Subcutaneous adipose tissue (tissue), 4 donors: Measurements from ENCODE around the gene SLC10A1. TPM values are rescaled to one million over a fixed set of nuclear protein-coding genes. Genes with fewer than 3 reads are reported as not detected.

Source experiments
- CTCF ChIP-seq: fragments of 450-650 bp; IDR thresholded peaks from one replicate; pipeline ENCODE4 v1.5.1; 2016; ENCODE audit warnings: low read depth, mild to moderate bottlenecking, control low read depth, antibody characterized with exemption, moderate library complexity
- total RNA-seq, 4 donors: library from RNA; depleted of rRNA; stranded (reverse); fragments of >200 nt; gene quantifications; one replicate each; pipeline ENCODE4 v1.1.0, GENCODE V29; 2016

Gene SLC10A1
- total RNA-seq, 4 donors from 2014 or later: not detected

DNA sequence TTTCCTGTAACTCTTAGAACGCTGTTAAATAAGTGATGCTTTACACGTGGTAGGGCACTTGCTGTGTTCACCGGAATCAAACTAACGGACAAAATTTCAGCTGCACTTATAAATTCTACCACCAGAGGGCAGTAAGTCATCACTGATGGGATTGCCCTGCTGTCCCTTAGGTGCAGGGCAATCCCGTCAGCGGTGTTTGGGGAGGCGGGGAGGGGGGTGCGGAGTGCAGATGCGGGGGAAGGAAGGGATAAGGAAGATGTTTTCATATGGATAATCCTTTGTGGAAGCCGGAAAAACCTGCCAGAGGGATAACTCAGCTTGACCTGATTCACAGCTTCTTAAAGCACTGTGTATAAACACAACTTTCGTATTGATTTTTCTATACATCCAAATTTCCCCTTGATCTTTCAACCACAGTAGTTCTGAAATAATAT is 21.7 kb upstream of the SLC10A1 start:
- no peak for TF ChIP-seq CTCF

DNA sequence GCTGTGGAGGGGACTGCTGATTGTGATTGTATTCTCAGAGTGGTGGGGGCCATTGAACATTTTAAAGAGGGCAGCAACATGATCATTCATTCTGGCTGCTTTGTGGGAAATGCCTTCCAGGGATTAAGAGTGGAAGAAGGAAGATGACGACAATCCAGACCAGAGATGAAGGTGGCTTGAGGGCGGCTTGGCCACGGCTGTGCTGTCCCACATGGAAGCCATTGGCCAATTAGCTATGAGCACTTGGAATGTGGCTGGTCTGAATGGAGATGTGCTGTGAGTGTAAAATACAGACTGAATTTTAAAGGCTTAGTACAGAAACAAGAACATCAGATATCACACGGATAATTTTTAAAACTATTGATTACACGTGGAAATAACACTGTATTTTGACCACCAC is 19.2 kb upstream of the SLC10A1 start:
- TF ChIP-seq CTCF: no peak

DNA sequence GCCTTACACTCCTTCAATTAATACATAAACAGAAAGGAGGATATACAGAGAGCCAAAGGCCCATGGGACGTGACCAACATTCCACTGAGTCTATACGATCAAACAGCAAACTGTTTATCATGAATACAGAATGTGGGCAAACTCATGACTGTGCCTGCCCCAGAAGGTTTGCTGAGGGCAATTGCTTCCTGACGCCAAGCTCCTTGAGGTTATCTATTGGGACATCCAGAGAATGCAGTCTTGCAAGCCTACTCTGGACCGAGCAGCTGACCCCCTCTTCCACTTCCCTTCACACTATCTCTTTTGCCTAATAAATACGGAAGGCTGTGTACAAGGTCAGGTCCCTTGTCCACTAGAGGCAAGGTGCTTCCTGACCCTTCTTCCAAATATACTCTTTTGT is 18.5 kb upstream of the SLC10A1 start:
- no peak for TF ChIP-seq CTCF

GRCh38 chr14:69814397-69814796 is 17.4 kb upstream of the SLC10A1 start:
- no peak for TF ChIP-seq CTCF

DNA sequence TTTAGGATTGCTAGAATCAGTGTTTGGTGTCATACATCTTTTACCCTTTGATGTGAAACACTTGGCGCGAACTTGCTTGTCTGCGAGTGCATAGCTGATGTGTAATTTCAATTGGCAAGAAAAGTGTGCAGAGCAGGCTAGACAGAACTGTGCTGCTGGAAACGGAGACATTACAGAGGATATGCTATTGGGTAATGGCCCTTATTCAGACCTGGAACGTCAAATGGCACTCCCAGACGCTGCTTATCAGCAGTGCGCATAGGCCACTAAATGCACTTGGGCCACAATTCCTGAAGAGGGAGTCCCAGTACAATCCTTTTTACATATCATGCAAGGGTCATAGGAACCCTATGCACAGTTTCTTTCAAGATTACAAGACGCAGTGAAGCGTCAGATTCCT is 15.7 kb upstream of the SLC10A1 start:
- no peak for TF ChIP-seq CTCF

- no peak for TF ChIP-seq CTCF
Measured at GRCh38 chr14:69811868-69812252, 14.8 kb upstream of the SLC10A1 start.

DNA sequence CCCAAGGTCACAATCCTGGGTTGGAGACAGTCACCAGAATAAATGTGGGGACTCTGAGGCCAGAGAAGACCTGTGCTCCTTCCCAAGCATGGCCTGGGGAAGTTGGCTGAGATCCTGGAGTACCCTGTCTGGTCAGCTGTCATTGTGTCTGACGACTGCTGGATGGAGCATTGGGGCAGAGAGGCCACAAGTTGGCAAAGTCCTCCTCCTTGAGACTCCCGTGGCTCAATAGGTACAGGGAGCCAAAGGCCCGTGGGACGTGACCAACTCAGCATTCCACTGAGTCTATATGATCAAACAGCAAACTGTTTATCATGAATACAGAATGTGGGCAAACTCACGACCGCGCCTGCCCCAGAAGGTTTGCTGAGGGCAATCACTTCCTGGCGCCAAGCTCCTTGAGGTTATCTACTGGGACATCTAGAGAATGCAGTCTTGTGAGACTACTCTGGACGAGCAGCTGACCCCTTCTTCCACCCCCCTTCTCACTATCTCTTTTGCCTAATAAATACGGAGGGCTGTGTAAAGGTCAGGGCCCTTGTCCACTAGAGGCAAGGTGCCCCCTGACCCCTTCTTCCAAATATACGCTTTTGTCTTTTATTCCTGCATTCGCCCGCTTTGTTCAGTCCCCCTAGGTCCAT is 14.3 kb upstream of the SLC10A1 start:
- TF ChIP-seq CTCF: no peak
